ENCODE measurements around the gene SFT2D2.

DNA sequence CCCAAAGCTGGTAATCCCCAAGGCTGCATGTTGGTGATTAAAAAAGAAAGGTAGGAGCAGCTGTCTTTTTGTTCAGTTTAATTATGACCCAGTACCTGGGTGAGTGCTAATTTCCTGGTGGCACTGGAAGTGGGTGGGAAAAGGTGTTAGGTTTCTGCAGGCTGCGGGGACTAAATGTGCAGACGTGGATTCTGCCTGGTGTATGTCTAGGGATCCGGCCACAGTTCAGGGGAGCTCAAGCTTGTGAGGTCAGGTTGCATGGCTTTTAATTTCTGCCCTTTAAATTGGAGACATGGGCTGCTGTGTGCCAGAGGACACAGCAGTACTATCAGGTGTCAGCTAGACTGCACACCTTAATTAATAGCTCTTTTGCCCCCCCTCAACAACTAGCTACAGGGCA, 34.6 kb downstream of the SFT2D2 start:
- TF ChIP-seq CTCF (conservative IDR thresholded peaks at IDR 0.05; ENCODE audit: low read length) = no peak
- no peak for TF ChIP-seq EZH2phosphoT487 (IDR thresholded peaks at IDR 0.05; ENCODE audit: borderline replicate concordance)

Measured in Loucy (cell line).